GM12874 (cell line): ENCODE data around the gene NRCAM.

ENCODE experiments used
- TF ChIP-seq, protein P1 (sequence below): IDR thresholded peaks from 2 replicates; pipeline ENCODE4 v1.5.1; 2011; ENCODE audit warnings: low read depth, mild to moderate bottlenecking, control low read depth, low read length, moderate library complexity; ENCODE audit not compliant: insufficient read depth

The NRCAM gene

GRCh38 chr7:108488768-108489538 lies 32.7 kb upstream of the NRCAM start:
- TF ChIP-seq, protein P1, sequence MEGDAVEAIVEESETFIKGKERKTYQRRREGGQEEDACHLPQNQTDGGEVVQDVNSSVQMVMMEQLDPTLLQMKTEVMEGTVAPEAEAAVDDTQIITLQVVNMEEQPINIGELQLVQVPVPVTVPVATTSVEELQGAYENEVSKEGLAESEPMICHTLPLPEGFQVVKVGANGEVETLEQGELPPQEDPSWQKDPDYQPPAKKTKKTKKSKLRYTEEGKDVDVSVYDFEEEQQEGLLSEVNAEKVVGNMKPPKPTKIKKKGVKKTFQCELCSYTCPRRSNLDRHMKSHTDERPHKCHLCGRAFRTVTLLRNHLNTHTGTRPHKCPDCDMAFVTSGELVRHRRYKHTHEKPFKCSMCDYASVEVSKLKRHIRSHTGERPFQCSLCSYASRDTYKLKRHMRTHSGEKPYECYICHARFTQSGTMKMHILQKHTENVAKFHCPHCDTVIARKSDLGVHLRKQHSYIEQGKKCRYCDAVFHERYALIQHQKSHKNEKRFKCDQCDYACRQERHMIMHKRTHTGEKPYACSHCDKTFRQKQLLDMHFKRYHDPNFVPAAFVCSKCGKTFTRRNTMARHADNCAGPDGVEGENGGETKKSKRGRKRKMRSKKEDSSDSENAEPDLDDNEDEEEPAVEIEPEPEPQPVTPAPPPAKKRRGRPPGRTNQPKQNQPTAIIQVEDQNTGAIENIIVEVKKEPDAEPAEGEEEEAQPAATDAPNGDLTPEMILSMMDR: no peak

- TF ChIP-seq, protein P1: no peak
Observed at GRCh38 chr7:108487646-108488045, 31.4 kb upstream of the NRCAM start.

DNA sequence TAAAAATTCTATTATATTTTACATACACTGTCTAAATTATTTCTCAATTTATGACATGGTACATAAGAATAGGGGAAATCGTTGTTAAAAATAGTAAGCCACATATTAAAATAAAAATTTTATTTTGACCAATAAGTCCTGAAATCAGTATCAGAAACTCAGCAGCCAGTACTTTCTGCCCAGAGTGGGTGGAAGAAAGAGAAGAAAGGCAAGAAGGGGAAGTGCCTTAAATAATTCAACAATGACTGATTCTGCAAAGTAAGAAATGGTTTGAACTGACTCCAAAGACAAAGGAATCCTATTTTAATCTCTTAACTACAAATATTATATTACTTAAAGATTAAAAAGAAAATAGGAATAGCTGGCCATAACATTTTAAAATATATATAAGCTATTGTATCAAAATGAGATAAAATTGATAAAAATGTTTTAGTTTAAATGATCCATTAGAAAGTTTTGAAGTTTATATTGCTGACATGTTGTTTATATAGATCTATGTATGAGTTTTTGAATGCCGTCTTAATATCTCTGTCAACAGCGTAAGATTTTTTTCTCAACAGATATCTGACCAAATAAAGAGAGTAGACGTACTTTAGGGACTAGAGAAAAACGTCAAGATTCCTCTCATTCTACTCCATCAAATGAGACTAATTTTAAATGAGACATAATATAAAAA lies 30.2 kb upstream of the NRCAM start:
- TF ChIP-seq, protein P1: no peak

DNA sequence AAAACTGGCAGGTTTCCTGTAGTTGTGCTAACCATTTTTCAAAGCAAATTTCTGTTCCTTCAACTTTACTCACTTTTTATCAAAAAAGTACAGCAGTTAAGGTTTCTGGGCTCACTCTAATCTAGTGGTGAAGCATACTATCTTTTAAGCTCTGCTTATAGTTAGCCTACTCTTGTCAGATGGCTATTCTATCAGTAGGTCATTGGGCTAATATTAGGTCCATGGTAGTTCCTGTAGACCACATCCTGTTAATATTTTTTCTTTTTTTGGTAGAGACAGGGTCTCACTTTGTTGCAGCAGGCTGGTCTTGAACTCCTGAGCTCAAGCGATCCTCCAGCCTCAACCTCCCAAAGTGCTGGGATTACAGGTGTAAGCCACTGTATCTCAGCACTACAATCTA lies 27.9 kb upstream of the NRCAM start:
- TF ChIP-seq, protein P1: no peak

GRCh38 chr7:108480311-108480710 lies 24.1 kb upstream of the NRCAM start:
- TF ChIP-seq, protein P1: no peak

DNA sequence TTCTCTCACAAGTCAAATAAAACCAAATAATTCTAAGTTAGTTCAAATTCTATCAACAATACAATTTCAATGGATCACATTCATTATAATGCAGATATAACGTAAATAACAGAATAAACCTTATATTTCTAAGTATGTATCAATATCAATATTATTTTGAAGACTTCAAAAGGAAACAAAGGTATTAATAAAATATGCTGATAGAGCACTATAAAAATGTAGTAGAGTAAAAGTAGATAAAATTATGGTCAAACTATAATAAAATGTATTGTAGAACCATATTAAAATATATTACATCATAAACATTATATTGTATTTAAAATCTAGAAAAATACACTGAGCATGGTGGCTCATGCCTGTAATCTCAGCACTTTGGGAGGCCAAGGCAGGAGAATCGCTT lies 23.5 kb upstream of the NRCAM start:
- TF ChIP-seq, protein P1: no peak

- TF ChIP-seq, protein P1: no peak
Observed at GRCh38 chr7:108479118-108479517, 22.9 kb upstream of the NRCAM start.
